CD4-positive, alpha-beta T cell treated with Interleukin-17A for 4 hours (primary cell): Measurements from ENCODE around the gene BMP8A.
A peak's percentile ranks its signal among the peaks of the same experiment; 100 is the strongest.
"Not testable (repeated sequence)": the region's sequence is repeated elsewhere in the genome, so short reads cannot be mapped to it uniquely, and the experiment has no call there.

Source experiments
- DNase-seq: peaks from one replicate; pipeline ENCODE4 v3.0.0-alpha.2; 2020; ENCODE audit warnings: mixed read lengths

BMP8A gene

GRCh38 chr1:39484564-39484963 lies 6.9 kb upstream of the BMP8A start:
- DNase-seq: no peak

- no peak for DNase-seq
These were observed 6.2 kb upstream of the BMP8A start for GRCh38 chr1:39485046-39485803.

GRCh38 chr1:39488012-39488545 lies 3.4 kb upstream of the BMP8A start:
- no peak for DNase-seq

GRCh38 chr1:39488793-39489566 lies 2.5 kb upstream of the BMP8A start:
- no peak for DNase-seq

GRCh38 chr1:39489567-39490239 lies 1.7 kb upstream of the BMP8A start:
- no peak for DNase-seq

- peak; percentile 35 for DNase-seq
These were observed 765 bp upstream of the BMP8A start for GRCh38 chr1:39490596-39491145.

GRCh38 chr1:39492118-39493042 lies 944 bp downstream of the BMP8A start:
- DNase-seq: not testable (repeated sequence)

- not testable (repeated sequence) for DNase-seq
These were observed 1.8 kb downstream of the BMP8A start for GRCh38 chr1:39493043-39493810.

GRCh38 chr1:39494671-39495410 lies 3.4 kb downstream of the BMP8A start:
- DNase-seq: no peak

- not testable (repeated sequence) for DNase-seq
These were observed 5.1 kb downstream of the BMP8A start for GRCh38 chr1:39496520-39496919.

- DNase-seq: no peak
These were observed 6.1 kb downstream of the BMP8A start for GRCh38 chr1:39497585-39497984.

- not testable (repeated sequence) for DNase-seq
These were observed 6.8 kb downstream of the BMP8A start for GRCh38 chr1:39498096-39498710.

- not testable (repeated sequence) for DNase-seq
These were observed 7.4 kb downstream of the BMP8A start for GRCh38 chr1:39498821-39499220.

GRCh38 chr1:39499668-39500067 lies 8.2 kb downstream of the BMP8A start:
- DNase-seq: no peak

GRCh38 chr1:39500862-39501389 lies 9.5 kb downstream of the BMP8A start:
- no peak for DNase-seq

- no peak for DNase-seq
These were observed 10.2 kb downstream of the BMP8A start for GRCh38 chr1:39501666-39502065.

- not testable (repeated sequence) for DNase-seq
These were observed 13.0 kb downstream of the BMP8A start for GRCh38 chr1:39504436-39504835.

- DNase-seq: no peak
These were observed 13.9 kb downstream of the BMP8A start for GRCh38 chr1:39505289-39505688.

- no peak for DNase-seq
These were observed 15.9 kb downstream of the BMP8A start for GRCh38 chr1:39507230-39507928.
